GM12878 (cell line): Measurements from ENCODE around the gene OCA2. TPM values are rescaled to one million over a fixed set of nuclear protein-coding genes. Genes with fewer than 3 reads are reported as not detected.

Experiments
- ATAC-seq: fragments of 200-7000 bp; cut with Tn5 transposase; 3 replicates; pipeline ENCODE4 v1.9.1; 2020; ENCODE audit warnings: mild to moderate bottlenecking, moderate library complexity
- BruUV-seq: library from RNA; stranded (reverse); fragments of 400-500 nt; replicated peaks from 2 replicates; lab custom pipeline; 2021; lab: Mats Ljungman, UMichigan
- CTCF ChIA-PET: fragments of 300-600 bp; sonication (Branson Sonifier 250); formaldehyde crosslinking; extraction: SDS; loops from one replicate; lab custom pipeline; 2021; ENCODE audit warnings: inconsistent platforms; lab: Yijun Ruan, JAX
- POLR2A ChIA-PET: fragments of 350-600 bp; formaldehyde crosslinking; extraction: SDS; loops from one replicate; lab custom pipeline; 2021; ENCODE audit warnings: inconsistent platforms; lab: Charles Lee
- RAD21 ChIA-PET: fragments of 300-600 bp; sonication (Branson Sonifier 250); formaldehyde crosslinking; loops from one replicate; lab custom pipeline; 2023; ENCODE audit warnings: antibody characterized with exemption; ENCODE audit not compliant: unreplicated experiment; lab: Charles Lee
- SMC1A ChIA-PET: fragments of 300-600 bp; sonication (Branson Sonifier 250); formaldehyde crosslinking; loops from one replicate; lab custom pipeline; 2023; ENCODE audit not compliant: unreplicated experiment, uncharacterized antibody; lab: Charles Lee
- DNase-seq: peaks from one replicate; pipeline ENCODE4 v3.0.0-alpha.2; 2011; ENCODE audit warnings: low read depth, low spot score
- FAIRE-seq: peaks from 3 replicates; lab custom pipeline; 2011; peaks lifted over from hg19 to GRCh38; lab: Jason Lieb, UNC
- H2AFZ ChIP-seq: 2 replicates; pipeline ENCODE4 v1.6.0; 2011; ENCODE audit warnings: low read depth, low read length, control low read depth; ENCODE audit not compliant: control insufficient read depth
- H3K27ac ChIP-seq: 2 replicates; pipeline ENCODE4 v1.5.1; 2011; ENCODE audit warnings: control low read depth; ENCODE audit not compliant: control insufficient read depth, insufficient read depth
- H3K27me3 ChIP-seq, 2 experiments: replicated peaks in 1 of 2; 2 replicates each; pipeline versions ENCODE4 v1.6.0 to v1.6.1; 2011; ENCODE audit warnings: low read length in 1 of 2; ENCODE audit not compliant: control insufficient read depth in 2 of 2, insufficient read depth in 2 of 2
- H3K36me3 ChIP-seq, 2 experiments: 2 replicates each; pipeline ENCODE4 v1.5.1; 2011; ENCODE audit warnings: low read length in 1 of 2; ENCODE audit not compliant: control insufficient read depth in 2 of 2, insufficient read depth in 2 of 2
- H3K4me1 ChIP-seq: 2 replicates; pipeline ENCODE4 v1.6.1; 2011; ENCODE audit warnings: mild to moderate bottlenecking, low read length, moderate library complexity, mixed read lengths; ENCODE audit not compliant: control insufficient read depth, insufficient read depth
- H3K4me2 ChIP-seq: 2 replicates; pipeline ENCODE4 v1.6.0; 2011; ENCODE audit warnings: control low read depth; ENCODE audit not compliant: control insufficient read depth, insufficient read depth
- H3K4me3 ChIP-seq: fragments of 200-600 bp; sonication (generic); 2 replicates; pipeline ENCODE4 v1.5.1; 2016
- H3K79me2 ChIP-seq: 2 replicates; pipeline ENCODE4 v1.6.0; 2011; ENCODE audit warnings: low read length; ENCODE audit not compliant: control insufficient read depth, insufficient read depth
- H3K9ac ChIP-seq: 2 replicates; pipeline ENCODE4 v1.8.0; 2011; ENCODE audit warnings: low read length, control low read depth, mixed read lengths; ENCODE audit not compliant: control insufficient read depth, insufficient read depth
- H3K9me3 ChIP-seq: replicated peaks from 3 replicates; pipeline ENCODE4 v1.5.1; 2011; ENCODE audit warnings: mild to moderate bottlenecking, low read length; ENCODE audit not compliant: control insufficient read depth, insufficient read depth
- H4K20me1 ChIP-seq: 2 replicates; pipeline ENCODE4 v1.6.0; 2011; ENCODE audit not compliant: control insufficient read depth, insufficient read depth
- ATF7 ChIP-seq: fragments of 450-650 bp; IDR thresholded peaks from 2 replicates; pipeline ENCODE4 v1.6.1; 2016; ENCODE audit warnings: low read depth, mild to moderate bottlenecking
- BRCA1 ChIP-seq: IDR thresholded peaks from 2 replicates; pipeline ENCODE4 v1.6.1; 2011; ENCODE audit warnings: low read depth, low read length, improper control_type of control experiment
- E2F4 ChIP-seq: IDR thresholded peaks from 2 replicates; pipeline ENCODE4 v1.6.1; 2012; ENCODE audit warnings: low read depth, low read length, improper control_type of control experiment
- NBN ChIP-seq: fragments of 450-650 bp; IDR thresholded peaks from 2 replicates; pipeline ENCODE4 v1.6.1; 2016
- SMAD5 ChIP-seq: IDR thresholded peaks from 2 replicates; pipeline ENCODE4 v1.6.1; 2016; ENCODE audit warnings: antibody characterized with exemption, low read depth
- SREBF2 ChIP-seq: IDR thresholded peaks from 2 replicates; pipeline ENCODE4 v1.6.1; 2012; ENCODE audit warnings: mild to moderate bottlenecking, low read length
- STAT3 ChIP-seq: IDR thresholded peaks from 2 replicates; pipeline ENCODE4 v1.6.1; 2011; ENCODE audit warnings: low read depth, low read length, improper control_type of control experiment
- TCF12 ChIP-seq: IDR thresholded peaks from 2 replicates; pipeline ENCODE4 v1.6.1; 2011; ENCODE audit warnings: low read depth, mild to moderate bottlenecking, low read length
- ZBED1 ChIP-seq: IDR thresholded peaks from 2 replicates; pipeline ENCODE4 v1.6.1; 2016; ENCODE audit warnings: borderline replicate concordance
- WGBS: methylation state at CpG from one replicate; pipeline ENCODE4 v1.1.6; 2016; ENCODE audit warnings: low lambda C conversion rate; ENCODE audit not compliant: insufficient replicate concordance, insufficient coverage; ENCODE audit errors: missing lambda C conversion rate; 5-methylcytosine and 5-hydroxymethylcytosine counted together
- in situ Hi-C: fragments of 300-500 bp; cut with MboI; formaldehyde crosslinking; loops from 9 replicates; pipeline ENCODE4 v1.14.3; 2018; ENCODE audit warnings: mixed read lengths
- intact Hi-C: fragments of 100-400 bp; cut with micrococcal nuclease; formaldehyde crosslinking; loops from one replicate; pipeline ENCODE4 v1.14.2; 2022; ENCODE audit not compliant: unreplicated experiment
- polyA plus RNA-seq, 11 experiments: library from polyadenylated mRNA; depleted of rRNA in 4 of 11; unstranded in 6 of 11; stranded (reverse) in 5 of 11; fragments of >200 nt; fragmentation: Nextera tagmentation in 4 of 11; fragmentation: Illumina TruSeq in 1 of 11; extraction: Ambion mirVana in 4 of 11; extraction: Trizol in 1 of 11; gene quantifications; 1 replicate in 1 of 11; 2 replicates in 10 of 11; pipeline versions ENCODE4 v1.2.1 to v1.2.3, GENCODE V29; 2011 to 2016; ENCODE audit warnings: inconsistent platforms in 2 of 11, missing spikeins in 2 of 11, low read depth in 1 of 11
- total RNA-seq, 4 experiments: library from RNA; depleted of rRNA in 3 of 4; stranded (reverse); fragments of >200 nt in 3 of 4; fragmentation: Illumina TruSeq in 1 of 4; extraction: Trizol in 1 of 4; gene quantifications; 2 replicates each; pipeline versions ENCODE4 v1.2.1 to v1.2.3, GENCODE V29; 2013 to 2021

The OCA2 gene
- total and polyA plus RNA-seq, 10 of the 15 experiments (the other 5 are each of a cell fraction or from before 2014, with no cell fraction given): 0.04 to 1.8 TPM; not detected in 8

GRCh38 chr15:27828746-27829145, 270.4 kb downstream of the OCA2 start:
- H3K9me3 ChIP-seq: no peaks in the 10 kb centered on the region; the same call in 2 of the 3 replicates
- no peak overlapping the region for H3K4me3 ChIP-seq
- WGBS: 49% methylated on average over 10 of the region's 10 CpGs
- ChIA-PET CTCF (no interaction called here), RAD21 (interaction anchor here (0.5 kb wide), 1 partner anchor 156 kb away, joined by 3 read pairs; no protein-coding TSS in a partner anchor), POLR2A (no interaction called here)
- H3K36me3 ChIP-seq: no peaks in the 10 kb centered on the region
- H3K79me2 ChIP-seq: no peaks in the 10 kb centered on the region
- H3K27ac ChIP-seq: no peak overlapping the region
- H2AFZ ChIP-seq: no peak overlapping the region
- no peak for ATAC-seq
- H4K20me1 ChIP-seq: no peaks in the 10 kb centered on the region
- no TSS peak for BruUV-seq
- H3K9ac ChIP-seq: no peak overlapping the region
- TF ChIP-seq SREBF2 (no peak), TCF12 (no peak), NBN (no peak), STAT3 (no peak), BRCA1 (no peak), ATF7 (no peak), ZBED1 (no peak), E2F4 (no peak), SMAD5 (no peak)
- TF ChIP-seq, all 136 proteins: peak for 0
- in situ Hi-C loops: no loop called here
- intact Hi-C loops: no loop called here
- DNase-seq: no peak
- FAIRE-seq: no peak
- SMC1A ChIA-PET: no interaction called here
- Histone ChIP-seq H3K4me2 (no peak overlapping the region), H3K27me3 (no peaks in the 10 kb centered on the region), H3K4me1 (no peaks in the 10 kb centered on the region)
